ENCODE measurements around the gene MPO.

GRCh38 chr17:58277802-58278595, 2.7 kb downstream of the MPO start:
- TF ChIP-seq REST (IDR thresholded peaks at IDR 0.05; ENCODE audit: low read depth), result no peak
- TF ChIP-seq, protein P1, sequence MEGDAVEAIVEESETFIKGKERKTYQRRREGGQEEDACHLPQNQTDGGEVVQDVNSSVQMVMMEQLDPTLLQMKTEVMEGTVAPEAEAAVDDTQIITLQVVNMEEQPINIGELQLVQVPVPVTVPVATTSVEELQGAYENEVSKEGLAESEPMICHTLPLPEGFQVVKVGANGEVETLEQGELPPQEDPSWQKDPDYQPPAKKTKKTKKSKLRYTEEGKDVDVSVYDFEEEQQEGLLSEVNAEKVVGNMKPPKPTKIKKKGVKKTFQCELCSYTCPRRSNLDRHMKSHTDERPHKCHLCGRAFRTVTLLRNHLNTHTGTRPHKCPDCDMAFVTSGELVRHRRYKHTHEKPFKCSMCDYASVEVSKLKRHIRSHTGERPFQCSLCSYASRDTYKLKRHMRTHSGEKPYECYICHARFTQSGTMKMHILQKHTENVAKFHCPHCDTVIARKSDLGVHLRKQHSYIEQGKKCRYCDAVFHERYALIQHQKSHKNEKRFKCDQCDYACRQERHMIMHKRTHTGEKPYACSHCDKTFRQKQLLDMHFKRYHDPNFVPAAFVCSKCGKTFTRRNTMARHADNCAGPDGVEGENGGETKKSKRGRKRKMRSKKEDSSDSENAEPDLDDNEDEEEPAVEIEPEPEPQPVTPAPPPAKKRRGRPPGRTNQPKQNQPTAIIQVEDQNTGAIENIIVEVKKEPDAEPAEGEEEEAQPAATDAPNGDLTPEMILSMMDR (IDR thresholded peaks at IDR 0.05 in 2 of 3, conservative IDR thresholded peaks at IDR 0.05 in 1 of 3; ENCODE audit: borderline replicate concordance in 1 of 3, insufficient read depth in 1 of 3, low read depth in 2 of 3, low read length in 2 of 3), result no peak
- no peak for TF ChIP-seq SRF (IDR thresholded peaks at IDR 0.05; ENCODE audit: low read depth)
- no peak for TF ChIP-seq ZNF274 (IDR thresholded peaks at IDR 0.05; ENCODE audit: low read depth, low read length)
- no peak for TF ChIP-seq POLR2A (IDR thresholded peaks at IDR 0.05; ENCODE audit: borderline replicate concordance, extremely low read depth, insufficient read depth, insufficient read length)
- TF ChIP-seq EZH2phosphoT487 (IDR thresholded peaks at IDR 0.05; ENCODE audit: borderline replicate concordance), result no peak
- no peak for TF ChIP-seq MAX (IDR thresholded peaks at IDR 0.05)
- TF ChIP-seq JUND (IDR thresholded peaks at IDR 0.05), result no peak
- TF ChIP-seq EGR1 (IDR thresholded peaks at IDR 0.05; ENCODE audit: low read depth), result no peak
